ENCODE measurements around the gene RUNX2. TPM values are rescaled to one million over a fixed set of nuclear protein-coding genes. Genes with fewer than 3 reads are reported as not detected.

Gene RUNX2
- total and polyA plus RNA-seq, 2 donors (not counting 1 experiment from before 2014, with no cell fraction given): 1.3 to 2.4 TPM

GRCh38 chr6:45625191-45625664 lies 297.1 kb downstream of the RUNX2 start:
- peaks cover 5% of the 10 kb centered on the region for H3K4me1 Mint-ChIP-seq
- no peak overlapping the region for H3K4me3 ChIP-seq (ENCODE audit: control extremely low read depth in 1 of 5, extremely low read depth in 1 of 5, insufficient read depth in 1 of 5, low read depth in 2 of 5, low read length in 4 of 5)
- DNase-seq (no peak), ATAC-seq (ENCODE audit: low read depth) (no peak)
- H3K79me2 ChIP-seq (ENCODE audit: control insufficient read depth, insufficient read depth, low read length): no peaks in the 10 kb centered on the region
- TF ChIP-seq CTCF (IDR thresholded peaks at IDR 0.05) (no peak), EZH2 (IDR thresholded peaks at IDR 0.05; ENCODE audit: borderline replicate concordance, insufficient read depth, low read depth, low read length, poor library complexity, severe bottlenecking) (no peak)
- ChIA-PET POLR2A (no interaction called here), CTCF (interaction anchor here (0.5 kb wide), 1 partner anchor 1154 kb away, joined by 5 read pairs; no protein-coding TSS in a partner anchor)
- H4K20me1 ChIP-seq (ENCODE audit: control insufficient read depth, insufficient read depth, low read length, poor library complexity, severe bottlenecking): no peaks in the 10 kb centered on the region
- H3K4me1 ChIP-seq (ENCODE audit: control insufficient read depth in 2 of 2, insufficient read depth in 2 of 2, low read length in 2 of 2): peaks cover 4 to 5% of the 10 kb centered on the region in 2 donors
- H3K9me3 Mint-ChIP-seq (ENCODE audit: insufficient read depth): no peaks in the 10 kb centered on the region
- no peaks in the 10 kb centered on the region for H3K36me3 ChIP-seq (replicated peaks in 1 of 2; ENCODE audit: control extremely low read depth in 1 of 2, control insufficient read depth in 1 of 2, extremely low read depth in 1 of 2, insufficient read depth in 2 of 2, low read length in 1 of 2)
- intact Hi-C loops (cut with micrococcal nuclease): no loop called here
- H3K27ac ChIP-seq (ENCODE audit: low read length in 2 of 2): no peak overlapping the region
- no peak overlapping the region for H3K4me3 Mint-ChIP-seq
- H3K27ac Mint-ChIP-seq: no peak overlapping the region
- no peaks in the 10 kb centered on the region for H3K9me3 ChIP-seq (ENCODE audit: control extremely low read depth in 1 of 3, control insufficient read depth in 2 of 3, insufficient read depth in 1 of 3, low read length in 2 of 3)
- WGBS (ENCODE audit: insufficient coverage): 97% methylated on average over 3 of the region's 5 CpGs
- no peaks in the 10 kb centered on the region for H3K27me3 Mint-ChIP-seq
- H3K4me2 ChIP-seq (replicated peaks; ENCODE audit: low read depth, low read length, poor library complexity, severe bottlenecking): no peak overlapping the region
- no peak overlapping the region for H2AFZ ChIP-seq (ENCODE audit: insufficient read depth, low read depth, low read length, poor library complexity, severe bottlenecking)
- H3K9ac ChIP-seq (ENCODE audit: low read length): no peak overlapping the region
- no peaks in the 10 kb centered on the region for H3K27me3 ChIP-seq (replicated peaks in 1 of 4; ENCODE audit: control extremely low read depth in 1 of 4, control insufficient read depth in 3 of 4, insufficient read depth in 4 of 4, low read length in 3 of 4)

DNA sequence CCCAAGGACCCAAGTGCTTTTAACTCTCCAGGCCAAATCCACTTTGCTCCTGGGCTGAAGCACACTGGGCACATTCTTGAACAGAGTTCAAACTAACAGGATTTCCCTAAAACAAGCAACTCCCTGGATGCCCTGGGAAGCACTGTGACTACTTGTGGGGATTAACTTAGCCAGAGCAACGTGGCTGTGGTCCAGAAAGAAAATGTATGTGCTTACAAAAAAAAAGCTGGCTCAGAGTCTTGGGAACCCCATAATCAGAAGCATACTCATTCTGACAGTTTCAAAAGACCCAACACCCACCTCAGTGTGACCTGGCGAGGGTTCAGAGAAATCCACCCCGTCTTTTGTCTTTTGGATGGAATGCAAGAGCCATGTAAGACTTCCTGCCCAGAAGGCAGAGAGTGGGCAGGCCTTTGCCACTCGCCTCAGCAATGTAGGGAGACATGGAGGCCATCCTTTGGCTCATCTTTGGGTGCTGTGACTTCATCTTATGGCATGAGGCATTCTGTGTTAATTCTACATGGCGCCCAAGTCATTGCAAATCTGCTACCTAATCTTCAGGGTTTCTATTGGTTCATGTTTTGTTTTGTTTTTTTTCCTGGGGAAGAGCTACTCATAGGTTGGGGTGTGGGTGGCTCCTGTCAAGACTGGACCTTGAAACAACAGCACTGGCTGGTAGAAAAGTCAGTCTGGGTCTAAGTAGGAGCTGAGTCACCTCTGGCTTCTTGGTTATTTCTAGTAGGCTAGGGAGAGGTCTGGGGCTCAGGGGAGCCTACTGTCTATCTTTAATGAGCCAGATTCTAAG lies 298.2 kb downstream of the RUNX2 start:
- Histone ChIP-seq H2AFZ (ENCODE audit: insufficient read depth, low read depth, low read length, poor library complexity, severe bottlenecking) (no peak overlapping the region), H3K4me1 (ENCODE audit: control insufficient read depth in 2 of 2, insufficient read depth in 2 of 2, low read length in 2 of 2) (no peaks in the 10 kb centered on the region), H3K36me3 (replicated peaks in 1 of 2; ENCODE audit: control extremely low read depth in 1 of 2, control insufficient read depth in 1 of 2, extremely low read depth in 1 of 2, insufficient read depth in 2 of 2, low read length in 1 of 2) (no peaks in the 10 kb centered on the region), H3K4me2 (replicated peaks; ENCODE audit: low read depth, low read length, poor library complexity, severe bottlenecking) (no peak overlapping the region), H3K27me3 (replicated peaks in 1 of 4; ENCODE audit: control extremely low read depth in 1 of 4, control insufficient read depth in 3 of 4, insufficient read depth in 4 of 4, low read length in 3 of 4) (no peaks in the 10 kb centered on the region), H3K9ac (ENCODE audit: low read length) (no peak overlapping the region), H3K79me2 (ENCODE audit: control insufficient read depth, insufficient read depth, low read length) (no peaks in the 10 kb centered on the region), H3K4me3 (ENCODE audit: control extremely low read depth in 1 of 5, extremely low read depth in 1 of 5, insufficient read depth in 1 of 5, low read depth in 2 of 5, low read length in 4 of 5) (no peak overlapping the region), H3K27ac (ENCODE audit: low read length in 2 of 2) (no peak overlapping the region), H3K9me3 (ENCODE audit: control extremely low read depth in 1 of 3, control insufficient read depth in 2 of 3, insufficient read depth in 1 of 3, low read length in 2 of 3) (no peaks in the 10 kb centered on the region), H4K20me1 (ENCODE audit: control insufficient read depth, insufficient read depth, low read length, poor library complexity, severe bottlenecking) (no peaks in the 10 kb centered on the region)
- ATAC-seq (ENCODE audit: low read depth): no peak
- Mint-ChIP-seq H3K4me1 (no peaks in the 10 kb centered on the region), H3K27ac (no peak overlapping the region), H3K27me3 (no peaks in the 10 kb centered on the region), H3K9me3 (ENCODE audit: insufficient read depth) (no peaks in the 10 kb centered on the region), H3K4me3 (no peak overlapping the region)
- ChIA-PET POLR2A (no interaction called here), CTCF (no interaction called here)
- intact Hi-C loops (cut with micrococcal nuclease): no loop called here
- no peak for TF ChIP-seq EZH2 (IDR thresholded peaks at IDR 0.05; ENCODE audit: borderline replicate concordance, insufficient read depth, low read depth, low read length, poor library complexity, severe bottlenecking)
- no peak for TF ChIP-seq CTCF (IDR thresholded peaks at IDR 0.05)
- DNase-seq: no peak
- WGBS (ENCODE audit: insufficient coverage): 94% methylated on average over 4 of the region's 5 CpGs
